BLaER1 treated with 17β-estradiol and CSF1 and Interleukin-3, amounts not matched to agents 10 nM and 100 nM (cell line): ENCODE results near the gene DGKD.

Experiments used
- H3K27ac ChIP-seq, 11 experiments: shearing (Covaris generic); formaldehyde crosslinking; 2 replicates each; pipeline ENCODE4 v1.8.1; 2022
- H3K27me3 ChIP-seq, 11 experiments: shearing (Covaris generic); formaldehyde crosslinking; 2 replicates each; pipeline ENCODE4 v1.8.1; 2022
- H3K36me3 ChIP-seq, 11 experiments: shearing (Covaris generic); formaldehyde crosslinking; 2 replicates each; pipeline ENCODE4 v1.8.1; 2022
- H3K4me1 ChIP-seq, 10 experiments: shearing (Covaris generic); formaldehyde crosslinking; 2 replicates each; pipeline ENCODE4 v1.8.1; 2022
- H3K4me2 ChIP-seq, 11 experiments: shearing (Covaris generic); formaldehyde crosslinking; 2 replicates each; pipeline ENCODE4 v1.8.1; 2022
- H3K4me3 ChIP-seq, 10 experiments: shearing (Covaris generic); formaldehyde crosslinking; 2 replicates each; pipeline ENCODE4 v1.8.1; 2022
- H3K9ac ChIP-seq, 11 experiments: shearing (Covaris generic); formaldehyde crosslinking; 2 replicates each; pipeline ENCODE4 v1.8.1; 2022
- H3K9me3 ChIP-seq, 11 experiments: shearing (Covaris generic); formaldehyde crosslinking; replicated peaks in 1 of 11; 2 replicates each; pipeline ENCODE4 v1.8.1; 2022
- H4K20me1 ChIP-seq, 11 experiments: shearing (Covaris generic); formaldehyde crosslinking; 2 replicates each; pipeline ENCODE4 v1.8.1; 2022
- Cebpa-rat ChIP-seq, 11 experiments: shearing (Covaris generic); IDR thresholded peaks; 2 replicates each; pipeline ENCODE4 v1.8.1; 2022

The DGKD gene

GRCh38 chr2:233360771-233361176 is 6.5 kb downstream of the DGKD start:
- Histone ChIP-seq H3K27ac (peak overlapping the region in 9 of 11 experiments; percentile 84 to 99 (median 91); a peak in 20 of 22 replicates), H4K20me1 (peaks cover 5 to 36% (median 9%) of the 10 kb centered on the region in 11 experiments; a peak in 18 of 22 replicates), H3K9ac (peak overlapping the region in 8 of 11 experiments; percentile 92 to 99 (median 95); a peak in 15 of 22 replicates), H3K36me3 (peaks cover 10 to 100% (median 84%) of the 10 kb centered on the region in 11 experiments; a peak in 21 of 22 replicates), H3K4me2 (peak overlapping the region; percentile 85 to 99 (median 97); a peak in 21 of 22 replicates), H3K4me1 (peaks cover 53 to 92% (median 60%) of the 10 kb centered on the region in 10 experiments), H3K27me3 (no peaks in the 10 kb centered on the region), H3K4me3 (peak overlapping the region in 6 of 10 experiments; percentile 21 to 99 (median 88); a peak in 10 of 20 replicates), H3K9me3 (peaks cover 8 to 53% (median 36%) of the 10 kb centered on the region in 11 experiments)
- TF ChIP-seq Cebpa-rat (IDR thresholded peaks at IDR 0.05): no peak

GRCh38 chr2:233361297-233361696 is 7.0 kb downstream of the DGKD start:
- TF ChIP-seq Cebpa-rat (IDR thresholded peaks at IDR 0.05): no peak
- Histone ChIP-seq H3K9me3 (peaks cover 8 to 56% (median 36%) of the 10 kb centered on the region in 11 experiments), H3K27ac (peak overlapping the region in 9 of 11 experiments; percentile 84 to 99 (median 91); a peak in 17 of 22 replicates), H4K20me1 (peaks cover 7 to 36% (median 14%) of the 10 kb centered on the region in 11 experiments; a peak in 19 of 22 replicates), H3K4me1 (peaks cover 52 to 92% (median 65%) of the 10 kb centered on the region in 10 experiments), H3K36me3 (peaks cover 10 to 100% (median 84%) of the 10 kb centered on the region in 11 experiments; a peak in 21 of 22 replicates), H3K4me3 (peak overlapping the region in 5 of 10 experiments; percentile 7 to 90 (median 86); a peak in 6 of 20 replicates), H3K9ac (peak overlapping the region in 5 of 11 experiments; percentile 29 to 99 (median 96); a peak in 6 of 22 replicates), H3K27me3 (no peaks in the 10 kb centered on the region), H3K4me2 (peak overlapping the region in 10 of 11 experiments; percentile 85 to 99 (median 96); a peak in 17 of 22 replicates)

GRCh38 chr2:233362742-233363141 is 8.4 kb downstream of the DGKD start:
- Histone ChIP-seq H3K9ac (no peak overlapping the region), H3K9me3 (peaks cover 8 to 59% (median 36%) of the 10 kb centered on the region in 11 experiments), H4K20me1 (peaks cover 13 to 33% (median 27%) of the 10 kb centered on the region in 11 experiments; a peak in 19 of 22 replicates), H3K4me3 (peak overlapping the region in 3 of 10 experiments; percentile 5 to 18 (median 8); a peak in 2 of 20 replicates), H3K4me1 (peaks cover 51 to 92% (median 77%) of the 10 kb centered on the region in 10 experiments), H3K4me2 (peak overlapping the region in 8 of 11 experiments; percentile 16 to 97 (median 95); a peak in 13 of 22 replicates), H3K27me3 (no peaks in the 10 kb centered on the region), H3K36me3 (peaks cover 10 to 100% (median 84%) of the 10 kb centered on the region in 11 experiments; a peak in 21 of 22 replicates), H3K27ac (peak overlapping the region in 4 of 11 experiments; percentile 89 to 99 (median 95); a peak in 5 of 22 replicates)
- TF ChIP-seq Cebpa-rat (IDR thresholded peaks at IDR 0.05): no peak

GRCh38 chr2:233363744-233364235 is 9.5 kb downstream of the DGKD start:
- H3K4me2 ChIP-seq: peak overlapping the region; percentile 23 to 97 (median 54); a peak in 19 of 22 replicates

GRCh38 chr2:233365861-233366520 is 11.7 kb downstream of the DGKD start:
- Histone ChIP-seq H3K4me3 (no peak overlapping the region), H3K9me3 (peaks cover 8 to 58% (median 36%) of the 10 kb centered on the region in 11 experiments), H3K27me3 (no peaks in the 10 kb centered on the region), H3K9ac (no peak overlapping the region), H4K20me1 (peaks cover 28 to 61% (median 57%) of the 10 kb centered on the region in 11 experiments; a peak in 21 of 22 replicates), H3K27ac (peak overlapping the region in 4 of 11 experiments; percentile 12 to 31 (median 24); a peak in 3 of 22 replicates), H3K36me3 (peaks cover 10 to 100% (median 99%) of the 10 kb centered on the region in 11 experiments; a peak in 21 of 22 replicates), H3K4me1 (peaks cover 50 to 93% (median 88%) of the 10 kb centered on the region in 10 experiments), H3K4me2 (peak overlapping the region in 10 of 11 experiments; percentile 1 to 81 (median 56); a peak in 17 of 22 replicates)
- TF ChIP-seq Cebpa-rat (IDR thresholded peaks at IDR 0.05): no peak

More at GRCh38 chr2:233363744-233364235, 9.5 kb downstream of the DGKD start:
- Histone ChIP-seq H3K27ac (peak overlapping the region in 8 of 11 experiments; percentile 5 to 99 (median 27); a peak in 11 of 22 replicates), H3K9me3 (peaks cover 8 to 59% (median 36%) of the 10 kb centered on the region in 11 experiments), H4K20me1 (peaks cover 11 to 43% (median 35%) of the 10 kb centered on the region in 11 experiments; a peak in 20 of 22 replicates), H3K36me3 (peaks cover 10 to 100% (median 94%) of the 10 kb centered on the region in 11 experiments; a peak in 21 of 22 replicates), H3K4me1 (peaks cover 51 to 93% (median 86%) of the 10 kb centered on the region in 10 experiments), H3K9ac (no peak overlapping the region), H3K27me3 (no peaks in the 10 kb centered on the region), H3K4me3 (peak overlapping the region in 5 of 10 experiments; percentile 4 to 39 (median 18); a peak in 5 of 20 replicates)
- TF ChIP-seq Cebpa-rat (IDR thresholded peaks at IDR 0.05): no peak

GRCh38 chr2:233367586-233367985 is 13.3 kb downstream of the DGKD start:
- Histone ChIP-seq H3K4me2 (peak overlapping the region; percentile 33 to 81 (median 67); a peak in 21 of 22 replicates), H3K36me3 (peaks cover 19 to 100% (median 99%) of the 10 kb centered on the region in 11 experiments; a peak in 21 of 22 replicates), H3K9ac (no peak overlapping the region), H3K4me3 (no peak overlapping the region), H4K20me1 (peaks cover 33 to 77% (median 73%) of the 10 kb centered on the region in 11 experiments; a peak in 21 of 22 replicates), H3K27ac (peak overlapping the region in 5 of 11 experiments; percentile 6 to 27 (median 23); a peak in 3 of 22 replicates), H3K4me1 (peaks cover 62 to 94% (median 80%) of the 10 kb centered on the region in 10 experiments), H3K9me3 (peaks cover 8 to 42% (median 23%) of the 10 kb centered on the region in 11 experiments), H3K27me3 (no peaks in the 10 kb centered on the region)
- no peak for TF ChIP-seq Cebpa-rat (IDR thresholded peaks at IDR 0.05)

GRCh38 chr2:233368756-233369155 is 14.5 kb downstream of the DGKD start:
- Histone ChIP-seq H3K27ac (peak overlapping the region in 7 of 11 experiments; percentile 2 to 38 (median 27); a peak in 7 of 22 replicates), H3K4me3 (no peak overlapping the region), H3K9me3 (peaks cover 4 to 31% (median 11%) of the 10 kb centered on the region in 11 experiments; a peak in 21 of 22 replicates), H3K36me3 (peaks cover 23 to 100% (median 99%) of the 10 kb centered on the region in 11 experiments), H3K9ac (peak overlapping the region in 1 of 11 experiments; percentile 10; a peak in 1 of 22 replicates), H3K4me1 (peaks cover 62 to 94% (median 77%) of the 10 kb centered on the region in 10 experiments), H4K20me1 (peaks cover 33 to 89% (median 84%) of the 10 kb centered on the region in 11 experiments; a peak in 21 of 22 replicates), H3K4me2 (peak overlapping the region; percentile 36 to 81 (median 60); a peak in 21 of 22 replicates), H3K27me3 (no peaks in the 10 kb centered on the region)
- TF ChIP-seq Cebpa-rat (IDR thresholded peaks at IDR 0.05): no peak

GRCh38 chr2:233369462-233369861 is 15.2 kb downstream of the DGKD start:
- peaks cover 23 to 100% (median 99%) of the 10 kb centered on the region in 11 experiments for H3K36me3 ChIP-seq
- peak overlapping the region in 1 of 11 experiments; percentile 24; a peak in 1 of 22 replicates for H3K9ac ChIP-seq
- H4K20me1 ChIP-seq: peaks cover 33 to 96% (median 92%) of the 10 kb centered on the region in 11 experiments; a peak in 21 of 22 replicates
- no peak overlapping the region for H3K4me3 ChIP-seq
- no peaks in the 10 kb centered on the region for H3K27me3 ChIP-seq
- H3K27ac ChIP-seq: peak overlapping the region in 3 of 11 experiments; percentile 23 to 49 (median 27); a peak in 3 of 22 replicates
- peak overlapping the region; percentile 20 to 81 (median 60) for H3K4me2 ChIP-seq
- TF ChIP-seq Cebpa-rat (IDR thresholded peaks at IDR 0.05): no peak
- H3K9me3 ChIP-seq: peaks cover 0 to 24% (median 4%) of the 10 kb centered on the region in 11 experiments; a peak in 12 of 22 replicates
- H3K4me1 ChIP-seq: peaks cover 62 to 94% (median 78%) of the 10 kb centered on the region in 10 experiments
